Stimulated activated naive CD8-positive, alpha-beta T cell treated with anti-CD3 and anti-CD28 coated beads, Interleukin-15, Interleukin-2, amounts not matched to agents 100 ng/mL and 50 ng/mL, for 24 hours (primary cell): ENCODE results near the gene SIGLEC1.

Experiments used
- H3K27ac Mint-ChIP-seq: one replicate; pipeline ENCODE4 v1.8.0; 2021; ENCODE audit warnings: mild to moderate bottlenecking, mixed read lengths
- H3K27me3 Mint-ChIP-seq: one replicate; pipeline ENCODE4 v1.8.0; 2021; ENCODE audit warnings: mixed read lengths
- H3K36me3 Mint-ChIP-seq: one replicate; pipeline ENCODE4 v1.8.0; 2021; ENCODE audit warnings: low read depth, mixed read lengths
- H3K4me1 Mint-ChIP-seq: one replicate; pipeline ENCODE4 v1.8.0; 2021; ENCODE audit warnings: low read depth, mixed read lengths
- H3K4me3 Mint-ChIP-seq: one replicate; pipeline ENCODE4 v1.8.0; 2021; ENCODE audit warnings: mild to moderate bottlenecking, mixed read lengths
- H3K9me3 Mint-ChIP-seq: one replicate; pipeline ENCODE4 v1.8.0; 2021; ENCODE audit warnings: mixed read lengths

Gene SIGLEC1

DNA sequence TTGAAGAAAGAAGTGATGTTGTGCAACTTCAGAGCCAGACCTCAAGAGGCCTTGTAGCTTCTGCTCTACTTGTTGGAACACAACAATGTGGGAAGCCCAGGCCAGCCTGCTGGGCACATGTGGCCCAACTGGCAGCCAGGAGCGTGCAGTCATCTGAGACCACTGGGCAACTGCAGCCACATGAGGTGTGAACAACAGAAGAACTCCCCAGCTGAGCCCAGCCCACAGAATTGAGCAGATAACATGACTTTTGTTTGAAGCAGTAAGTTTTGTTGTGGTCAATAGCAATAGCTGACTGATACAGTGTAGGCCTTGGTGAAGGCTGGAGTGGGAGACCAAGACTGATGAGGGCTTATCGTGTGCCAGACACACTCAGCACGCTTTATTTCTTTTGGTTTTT, 22.0 kb downstream of the SIGLEC1 start:
- Mint-ChIP-seq H3K9me3 (no peaks in the 10 kb centered on the region), H3K36me3 (no peaks in the 10 kb centered on the region), H3K4me3 (no peak overlapping the region), H3K27ac (no peak overlapping the region), H3K4me1 (no peaks in the 10 kb centered on the region), H3K27me3 (peaks cover under 1% of the 10 kb centered on the region)

- H3K9me3 Mint-ChIP-seq, result no peaks in the 10 kb centered on the region
- no peaks in the 10 kb centered on the region for H3K36me3 Mint-ChIP-seq
- no peak overlapping the region for H3K4me3 Mint-ChIP-seq
- no peak overlapping the region for H3K27ac Mint-ChIP-seq
- no peaks in the 10 kb centered on the region for H3K4me1 Mint-ChIP-seq
- peaks cover 3% of the 10 kb centered on the region for H3K27me3 Mint-ChIP-seq
These were observed 22.4 kb downstream of the SIGLEC1 start for GRCh38 chr20:3689978-3690377.

GRCh38 chr20:3687655-3688054, 24.7 kb downstream of the SIGLEC1 start:
- Mint-ChIP-seq H3K27ac (no peak overlapping the region), H3K36me3 (no peaks in the 10 kb centered on the region), H3K4me1 (no peaks in the 10 kb centered on the region), H3K27me3 (peaks cover 12% of the 10 kb centered on the region), H3K4me3 (no peak overlapping the region), H3K9me3 (no peaks in the 10 kb centered on the region)

GRCh38 chr20:3686867-3687321, 25.5 kb downstream of the SIGLEC1 start:
- no peaks in the 10 kb centered on the region for H3K4me1 Mint-ChIP-seq
- no peak overlapping the region for H3K27ac Mint-ChIP-seq
- no peaks in the 10 kb centered on the region for H3K9me3 Mint-ChIP-seq
- no peaks in the 10 kb centered on the region for H3K36me3 Mint-ChIP-seq
- H3K27me3 Mint-ChIP-seq, result peaks cover 16% of the 10 kb centered on the region
- no peak overlapping the region for H3K4me3 Mint-ChIP-seq

DNA sequence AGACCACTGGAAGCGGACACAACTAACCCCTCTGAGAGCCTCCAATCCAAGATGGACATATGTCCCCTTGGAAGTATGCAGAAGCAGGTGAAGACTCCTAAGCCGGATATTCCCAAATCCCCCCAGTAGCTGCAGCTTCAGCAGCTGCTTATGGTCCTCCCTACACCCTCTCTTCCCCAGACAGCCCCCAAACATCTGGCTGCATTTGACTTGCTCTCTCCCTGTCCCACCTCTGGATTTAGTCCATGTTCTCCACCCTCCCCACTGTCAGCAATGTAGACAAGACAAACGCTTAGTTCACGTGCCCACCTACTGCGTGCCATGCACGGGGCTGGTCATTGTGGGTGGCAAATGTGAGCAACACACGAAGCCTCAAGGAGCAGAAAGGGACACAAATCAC, 26.0 kb downstream of the SIGLEC1 start:
- Mint-ChIP-seq H3K4me3 (no peak overlapping the region), H3K27ac (no peak overlapping the region), H3K36me3 (no peaks in the 10 kb centered on the region), H3K9me3 (no peaks in the 10 kb centered on the region), H3K27me3 (peaks cover 19% of the 10 kb centered on the region), H3K4me1 (peaks cover under 1% of the 10 kb centered on the region)

- Mint-ChIP-seq H3K4me1 (peaks cover 4% of the 10 kb centered on the region), H3K27ac (no peak overlapping the region), H3K27me3 (peaks cover 29% of the 10 kb centered on the region), H3K9me3 (no peaks in the 10 kb centered on the region), H3K36me3 (no peaks in the 10 kb centered on the region), H3K4me3 (no peak overlapping the region)
These were observed 27.1 kb downstream of the SIGLEC1 start for GRCh38 chr20:3685341-3685740.

DNA sequence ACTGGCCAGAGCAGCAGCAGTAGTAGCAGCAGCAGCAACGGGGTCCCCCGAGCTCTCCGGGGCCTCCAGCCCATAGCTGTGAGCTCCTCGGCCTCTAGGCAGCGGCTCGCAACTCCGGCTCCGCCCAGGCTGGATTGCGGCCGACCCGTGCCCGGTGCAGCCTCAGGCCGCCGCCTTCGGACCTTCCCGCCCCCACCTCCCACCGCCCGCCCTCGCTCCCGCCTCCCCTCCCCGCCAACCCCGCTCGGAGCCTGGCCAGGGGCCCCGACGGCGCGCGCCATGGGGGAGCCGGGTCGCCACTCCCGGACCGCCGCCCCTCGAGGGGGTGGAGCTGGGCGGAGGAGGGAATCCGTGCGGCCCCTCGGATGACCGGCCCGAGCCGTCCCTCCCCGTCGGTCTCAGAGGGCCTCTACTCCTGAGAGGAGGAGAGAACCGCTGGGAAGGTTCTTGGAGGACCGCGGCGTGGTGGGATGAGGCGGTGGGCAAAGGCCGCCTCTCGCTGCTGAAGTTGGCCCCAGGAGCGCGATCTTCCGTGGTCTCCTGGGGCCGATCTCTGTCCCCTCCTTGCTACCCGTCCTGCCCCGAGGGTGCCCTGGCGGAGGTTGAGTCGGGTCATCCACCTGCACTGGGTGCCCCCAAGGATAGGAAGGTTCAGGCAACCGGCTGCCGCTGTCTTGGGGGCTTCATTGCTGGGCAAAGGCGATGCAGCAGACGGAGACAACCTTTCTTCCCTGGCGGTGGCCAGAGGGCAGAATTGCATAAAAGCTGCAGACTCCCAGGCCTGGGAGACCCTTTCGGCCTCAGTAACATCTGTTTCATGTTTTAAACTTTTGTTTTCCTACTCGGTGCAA, 30.2 kb downstream of the SIGLEC1 start, which contains the start of gene ADAM33:
Gene ADAM33, minus strand, starts transcription at position 80 of the 851 bp plus-strand sequence. Its CDS starts 6 bp downstream, at position 74.
- H3K27me3 Mint-ChIP-seq, result peaks cover 31% of the 10 kb centered on the region
- no peaks in the 10 kb centered on the region for H3K9me3 Mint-ChIP-seq
- H3K27ac Mint-ChIP-seq, result no peak within 1 kb of the TSS
- no peaks in the 10 kb centered on the region for H3K36me3 Mint-ChIP-seq
- no peak within 1 kb of the TSS for H3K4me3 Mint-ChIP-seq
- H3K4me1 Mint-ChIP-seq, result peaks cover 4% of the 10 kb centered on the region

DNA sequence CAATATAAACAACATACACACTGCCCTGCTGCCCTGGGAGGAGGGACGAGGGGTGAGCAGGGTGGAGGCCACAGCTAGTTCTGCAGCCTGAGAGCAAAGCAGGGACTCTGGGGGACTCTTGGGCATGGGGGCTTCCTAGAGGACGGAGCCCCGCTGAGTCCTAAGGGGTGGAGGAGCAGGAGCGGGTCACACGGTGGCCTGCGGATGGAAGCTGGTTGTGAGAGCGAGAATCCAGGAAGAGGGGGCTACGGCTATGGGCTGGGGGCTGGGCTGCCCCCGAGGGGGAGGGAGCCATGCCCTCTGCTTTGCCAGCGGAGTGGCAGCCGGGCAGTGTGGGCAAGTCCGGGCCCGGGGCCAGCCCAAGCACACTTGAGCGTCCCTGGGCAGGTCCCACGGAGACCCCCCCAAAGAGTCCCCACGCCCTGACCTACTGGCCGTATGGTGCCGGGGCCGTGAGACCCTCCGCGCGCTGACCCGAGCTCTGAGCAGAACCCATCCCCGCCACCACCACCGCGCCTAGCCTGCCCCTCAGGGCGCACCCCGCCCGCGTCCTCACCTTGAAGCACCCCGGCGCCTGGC, 31.0 kb downstream of the SIGLEC1 start:
- peaks cover 38% of the 10 kb centered on the region for H3K27me3 Mint-ChIP-seq
- no peak overlapping the region for H3K4me3 Mint-ChIP-seq
- no peaks in the 10 kb centered on the region for H3K36me3 Mint-ChIP-seq
- no peaks in the 10 kb centered on the region for H3K9me3 Mint-ChIP-seq
- peaks cover 4% of the 10 kb centered on the region for H3K4me1 Mint-ChIP-seq
- no peak overlapping the region for H3K27ac Mint-ChIP-seq

DNA sequence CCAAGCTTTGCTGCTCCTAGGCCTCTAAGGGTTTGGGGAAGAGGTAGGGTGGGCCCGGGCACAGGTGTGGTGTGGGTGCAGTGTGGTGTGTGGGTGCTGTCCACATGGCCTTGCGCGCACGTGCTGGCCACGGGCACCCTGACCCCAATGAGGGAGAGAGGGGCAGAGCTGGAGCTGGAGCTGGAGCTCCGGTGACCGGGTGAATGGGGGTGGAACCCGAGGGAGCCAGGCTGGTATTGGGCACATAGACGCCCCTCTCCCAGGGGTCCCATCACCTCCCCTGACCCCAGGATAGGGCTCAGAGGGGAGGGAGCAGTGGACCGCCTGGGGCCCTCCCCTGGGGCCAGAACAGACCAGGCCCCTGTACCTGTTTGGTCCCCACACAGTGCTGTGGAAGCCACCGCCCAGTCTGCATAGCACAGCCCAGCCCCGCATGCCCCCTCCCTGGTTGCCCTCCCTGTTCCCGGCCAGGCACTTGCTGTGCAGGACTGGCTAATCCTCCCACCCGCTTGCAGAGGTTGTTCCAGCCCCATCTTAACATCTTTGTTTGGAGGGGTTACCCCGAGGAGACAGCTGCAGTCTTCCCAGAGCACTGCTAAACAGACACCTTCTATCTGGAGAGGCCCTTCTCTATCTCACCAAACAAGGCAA, 31.6 kb downstream of the SIGLEC1 start:
- Mint-ChIP-seq H3K4me3 (no peak overlapping the region), H3K4me1 (peaks cover 4% of the 10 kb centered on the region), H3K9me3 (no peaks in the 10 kb centered on the region), H3K36me3 (no peaks in the 10 kb centered on the region), H3K27me3 (peaks cover 43% of the 10 kb centered on the region), H3K27ac (no peak overlapping the region)

GRCh38 chr20:3679749-3680700, 32.4 kb downstream of the SIGLEC1 start:
- peaks cover 4% of the 10 kb centered on the region for H3K4me1 Mint-ChIP-seq
- no peak overlapping the region for H3K27ac Mint-ChIP-seq
- no peak overlapping the region for H3K4me3 Mint-ChIP-seq
- peaks cover 48% of the 10 kb centered on the region for H3K27me3 Mint-ChIP-seq
- no peaks in the 10 kb centered on the region for H3K36me3 Mint-ChIP-seq
- no peaks in the 10 kb centered on the region for H3K9me3 Mint-ChIP-seq

DNA sequence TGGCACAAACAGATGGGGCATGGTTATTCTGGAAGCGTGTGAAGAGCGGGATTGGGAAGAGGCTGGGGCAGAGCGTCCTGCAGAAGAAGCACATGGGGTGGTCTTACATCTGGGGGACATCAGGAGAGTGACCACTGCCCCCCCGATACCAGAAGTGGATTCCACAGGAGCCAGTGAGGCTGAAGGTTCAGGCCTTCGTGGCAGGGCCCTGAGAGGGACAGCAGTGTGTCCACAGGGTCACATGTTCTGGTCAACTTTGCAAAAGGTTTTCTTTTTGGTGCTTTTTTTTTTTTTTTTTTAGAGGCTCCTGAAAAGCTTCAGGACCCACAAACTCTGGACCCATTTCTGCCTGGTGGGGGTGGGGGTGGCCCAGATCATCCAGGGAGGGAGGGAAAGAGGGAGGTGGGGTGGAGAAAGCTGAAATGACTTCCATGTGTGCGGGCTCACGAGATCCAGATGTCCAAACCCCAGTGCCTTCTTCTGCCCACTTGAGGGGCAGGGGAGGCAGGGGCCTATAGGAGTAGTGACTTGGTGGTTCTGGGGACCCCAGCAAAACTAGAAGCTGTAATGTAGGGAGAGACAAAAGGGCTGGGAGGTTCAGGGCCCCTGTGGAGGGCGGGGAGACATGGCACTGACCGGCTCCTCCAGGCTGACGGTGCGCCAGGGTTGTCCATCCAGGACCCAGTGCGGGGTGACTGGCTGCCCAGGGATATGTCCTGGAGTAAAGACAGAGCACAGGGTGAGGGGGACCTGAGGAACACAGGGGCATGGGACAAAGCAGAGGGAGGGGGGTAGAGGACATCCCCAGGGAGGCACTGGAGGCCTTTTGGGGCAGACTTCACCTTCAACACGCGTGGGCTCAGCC, 33.3 kb downstream of the SIGLEC1 start:
- no peak overlapping the region for H3K27ac Mint-ChIP-seq
- no peak overlapping the region for H3K4me3 Mint-ChIP-seq
- H3K27me3 Mint-ChIP-seq, result peaks cover 55% of the 10 kb centered on the region
- no peaks in the 10 kb centered on the region for H3K36me3 Mint-ChIP-seq
- peaks cover 4% of the 10 kb centered on the region for H3K4me1 Mint-ChIP-seq
- H3K9me3 Mint-ChIP-seq, result no peaks in the 10 kb centered on the region

DNA sequence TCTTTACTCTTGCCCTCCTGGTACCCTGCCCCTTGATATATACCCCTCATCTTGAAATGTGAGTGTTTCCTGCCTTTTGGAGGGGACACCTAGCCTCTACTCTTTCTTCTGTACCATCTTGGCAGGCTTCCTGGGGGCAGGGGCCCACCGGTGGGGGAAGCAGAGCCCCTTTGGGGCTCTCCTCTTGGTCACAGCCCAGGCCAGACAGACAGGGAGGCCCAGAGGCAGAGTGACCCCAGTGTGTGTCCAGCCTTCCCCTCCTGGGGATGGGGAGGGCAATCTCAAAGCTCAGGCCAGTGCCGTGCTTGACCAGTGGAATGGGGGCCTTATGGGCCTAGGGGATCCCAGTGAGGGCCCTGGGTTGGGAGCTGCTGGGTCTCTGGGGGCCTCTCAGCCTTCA, 34.2 kb downstream of the SIGLEC1 start:
- H3K9me3 Mint-ChIP-seq, result no peaks in the 10 kb centered on the region
- no peak overlapping the region for H3K27ac Mint-ChIP-seq
- H3K4me3 Mint-ChIP-seq, result no peak overlapping the region
- H3K36me3 Mint-ChIP-seq, result no peaks in the 10 kb centered on the region
- H3K4me1 Mint-ChIP-seq, result peaks cover 4% of the 10 kb centered on the region
- peaks cover 52% of the 10 kb centered on the region for H3K27me3 Mint-ChIP-seq

- Mint-ChIP-seq H3K9me3 (no peaks in the 10 kb centered on the region), H3K27me3 (peaks cover 53% of the 10 kb centered on the region), H3K36me3 (no peaks in the 10 kb centered on the region), H3K27ac (no peak overlapping the region), H3K4me3 (no peak overlapping the region), H3K4me1 (peaks cover 7% of the 10 kb centered on the region)
These were observed 34.7 kb downstream of the SIGLEC1 start for GRCh38 chr20:3677733-3678132.
